Measurements from ENCODE around the gene SLC16A10.

DNA sequence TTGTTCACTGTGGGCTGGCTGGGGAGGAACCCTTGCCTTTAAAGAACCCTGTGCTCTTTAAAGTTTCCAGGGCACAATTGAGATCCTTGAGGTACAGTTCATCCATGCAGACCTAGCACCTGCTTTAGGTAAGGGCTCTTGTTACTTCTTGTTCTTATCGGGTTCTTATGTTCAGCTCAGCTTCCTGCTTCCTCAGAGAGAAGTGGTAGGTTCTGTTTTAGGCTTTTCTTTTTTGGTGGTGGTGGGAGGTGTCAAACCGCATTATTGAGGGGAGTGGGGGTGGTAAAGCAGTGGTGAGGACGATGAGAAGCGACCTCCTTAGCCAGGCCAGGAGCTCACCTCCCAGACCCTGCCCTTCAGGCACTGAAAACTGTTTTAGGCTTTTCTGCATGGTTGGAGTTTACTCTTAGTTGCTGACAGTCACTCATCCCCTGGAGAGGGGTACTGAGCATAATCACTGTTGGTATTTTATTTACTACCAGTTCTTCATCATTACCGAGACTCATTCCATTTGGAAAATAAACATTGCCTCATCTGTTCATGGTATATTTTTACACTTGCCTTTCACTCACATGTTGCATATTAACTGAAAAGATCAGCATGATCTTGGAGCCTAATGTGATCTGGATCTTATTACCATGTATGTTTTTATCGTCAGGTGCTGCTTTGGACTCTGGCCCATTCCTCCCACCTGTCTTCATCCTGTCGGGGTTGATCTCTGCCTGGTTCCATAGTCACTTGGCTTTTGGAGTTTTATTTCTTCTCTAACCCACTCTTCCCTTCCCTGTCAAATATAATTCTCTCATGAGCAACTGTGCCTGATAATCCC, 35.4 kb downstream of the SLC16A10 start:
- no peak for TF ChIP-seq CTCF (IDR thresholded peaks at IDR 0.05)
- TF ChIP-seq POLR2A (IDR thresholded peaks at IDR 0.05) = no peak

Measured in breast epithelium (tissue), 3 donors.